GM18502 (cell line): ENCODE data around the gene SCTR.

Experiments used
- ATAC-seq: cut with Tn5 transposase; IDR thresholded peaks from one replicate; pipeline ENCODE4 v1.9.1; 2021; ENCODE audit warnings: mild to moderate bottlenecking; ENCODE audit not compliant: unreplicated experiment, poor library complexity

SCTR gene

DNA sequence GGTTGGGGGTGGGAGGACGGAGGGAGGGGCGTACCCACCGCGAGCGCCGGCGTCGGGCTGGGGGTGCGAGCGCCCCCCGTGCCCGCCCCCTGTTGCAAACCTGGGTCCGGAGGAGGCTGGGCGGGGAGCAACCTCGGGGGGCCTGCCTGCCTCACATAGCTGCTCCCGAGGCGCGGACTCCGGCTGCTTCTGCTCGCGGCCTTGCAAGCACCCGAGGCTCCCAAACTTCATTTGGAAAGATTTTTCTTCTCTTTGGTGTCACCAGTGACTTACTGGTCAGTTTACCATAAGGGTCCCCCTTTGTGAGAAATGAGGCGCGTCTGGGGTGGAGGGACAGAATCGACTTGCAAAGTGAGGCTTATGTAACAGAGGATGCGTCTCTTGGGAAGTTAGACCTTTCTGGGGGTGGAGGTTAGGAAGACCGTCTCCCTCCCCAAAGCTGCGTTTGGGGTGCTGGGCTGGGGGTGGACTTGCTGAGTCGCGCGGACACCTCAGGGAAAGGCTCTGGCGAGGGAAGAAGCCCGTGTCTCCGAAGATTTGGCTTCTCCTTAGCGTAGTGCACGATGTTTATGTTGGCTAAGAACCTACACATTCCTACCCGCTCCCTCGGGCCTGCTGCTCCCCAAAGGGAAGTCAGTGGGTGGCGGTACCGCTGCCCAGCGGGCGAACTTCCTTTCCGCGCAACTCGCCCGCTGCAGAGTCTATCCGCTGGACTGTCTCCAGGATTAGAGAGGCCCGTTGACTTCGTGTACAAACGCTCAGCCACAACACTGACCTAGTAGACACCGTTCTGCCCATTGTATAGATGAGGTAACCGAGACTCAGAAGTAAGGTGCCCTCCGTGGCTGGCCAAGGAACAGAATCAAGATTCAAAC, 92.1 kb downstream of the SCTR start:
- peak; percentile 13 for ATAC-seq

DNA sequence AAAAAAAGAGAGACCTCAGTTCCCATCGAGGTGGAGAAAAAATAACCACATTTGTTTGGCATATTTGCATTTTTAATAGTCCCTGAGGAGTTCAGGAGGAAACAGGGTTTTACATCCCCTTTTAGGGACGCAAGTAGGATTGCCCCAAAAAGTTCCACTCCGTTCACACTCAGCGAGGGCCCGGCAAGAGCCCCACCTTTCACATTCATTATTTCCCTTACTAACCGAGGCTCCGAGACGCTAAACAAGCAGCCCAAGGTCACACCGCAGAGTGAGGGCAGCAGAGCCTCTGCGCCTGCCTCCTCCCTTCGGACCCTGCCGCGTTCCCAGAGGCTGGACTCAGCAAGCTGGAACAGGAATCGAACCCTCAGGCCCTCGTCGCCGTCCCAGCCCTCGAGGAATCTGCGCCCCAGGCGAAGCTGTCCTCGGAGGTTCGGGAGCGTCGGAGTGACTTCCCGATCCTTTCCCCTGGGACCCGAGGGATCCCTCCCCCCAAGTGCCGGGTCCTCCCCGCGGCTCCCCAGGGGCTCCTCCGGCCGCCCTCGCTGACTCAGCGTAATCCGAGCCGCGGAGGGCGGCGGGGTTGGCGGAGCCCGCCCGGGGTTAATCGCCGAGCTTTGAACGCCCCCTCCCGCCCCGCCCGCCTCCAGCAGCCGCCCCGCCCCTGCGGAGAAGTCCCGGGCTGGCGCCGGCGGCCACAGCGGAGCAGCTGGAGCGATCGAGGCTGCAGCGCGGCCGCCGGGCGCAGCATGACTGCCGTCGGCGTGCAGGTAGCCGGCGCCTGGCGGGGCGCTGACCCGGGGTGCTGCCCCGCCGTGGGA, 92.9 kb downstream of the SCTR start, which contains the start of gene TMEM37:
TSS of gene TMEM37 (plus strand) at position 700 of the 821 bp plus-strand sequence. CDS start at position 750, 50 bp downstream.
- ATAC-seq, result peak; percentile 75

DNA sequence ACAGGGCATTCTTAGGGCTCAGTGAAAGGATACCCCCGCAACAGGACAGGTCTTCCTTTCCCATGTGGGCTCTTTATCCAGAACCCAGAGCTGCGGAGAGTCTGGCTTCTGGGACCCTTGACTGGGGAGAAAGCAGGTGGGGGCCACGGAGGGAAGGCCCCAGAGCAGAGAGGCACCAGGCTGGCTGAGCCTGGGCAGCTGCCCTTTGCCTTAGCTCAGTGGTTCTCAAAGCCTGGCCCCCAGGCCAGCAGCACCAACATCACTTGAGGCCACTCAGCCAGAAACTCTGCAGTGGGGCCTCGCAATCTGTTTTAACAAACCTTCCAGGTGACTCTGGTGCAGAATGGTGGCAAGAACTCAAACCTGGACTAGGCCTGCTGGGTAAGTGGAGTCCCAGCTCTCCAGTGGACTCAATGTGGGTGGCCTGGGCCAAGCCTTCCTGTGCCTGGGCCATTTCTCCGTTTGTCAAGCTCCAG, 94.2 kb downstream of the SCTR start:
- ATAC-seq, result no peak

DNA sequence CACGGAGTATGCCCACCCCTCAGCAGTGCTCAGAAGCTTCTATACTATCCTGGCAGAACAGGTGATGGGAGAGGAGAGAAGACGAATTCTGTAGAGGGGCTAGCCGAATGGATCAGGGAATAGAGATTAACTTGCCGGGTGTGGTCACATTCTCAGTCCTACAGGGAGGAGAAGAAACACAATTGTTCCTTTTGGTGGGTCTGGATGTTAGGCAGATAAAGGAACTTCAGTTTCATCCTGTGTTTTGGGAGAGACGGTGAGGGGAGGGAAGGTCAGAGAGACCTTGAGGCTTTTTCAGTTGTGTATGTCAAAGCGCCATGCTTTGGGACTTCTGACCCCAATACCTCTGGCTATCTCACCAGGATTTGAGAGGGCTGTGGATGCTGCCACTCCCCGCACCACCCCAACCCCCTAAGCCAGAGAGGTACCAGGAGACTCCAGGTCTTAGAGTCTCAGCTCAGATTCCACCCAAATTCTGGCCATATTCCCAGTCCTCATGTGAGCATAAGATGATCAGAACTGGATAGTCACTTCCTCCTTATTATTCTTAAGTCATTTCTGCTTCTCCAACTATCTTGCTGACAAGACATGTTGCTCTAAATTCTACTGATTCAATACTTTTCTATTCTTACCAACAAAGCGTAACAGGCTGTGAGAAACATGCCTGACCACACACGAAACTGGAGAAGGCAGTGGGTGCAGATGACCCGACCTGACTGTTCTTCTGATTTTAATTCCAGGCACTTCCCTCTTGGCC, 94.9 kb downstream of the SCTR start:
- ATAC-seq, result no peak

DNA sequence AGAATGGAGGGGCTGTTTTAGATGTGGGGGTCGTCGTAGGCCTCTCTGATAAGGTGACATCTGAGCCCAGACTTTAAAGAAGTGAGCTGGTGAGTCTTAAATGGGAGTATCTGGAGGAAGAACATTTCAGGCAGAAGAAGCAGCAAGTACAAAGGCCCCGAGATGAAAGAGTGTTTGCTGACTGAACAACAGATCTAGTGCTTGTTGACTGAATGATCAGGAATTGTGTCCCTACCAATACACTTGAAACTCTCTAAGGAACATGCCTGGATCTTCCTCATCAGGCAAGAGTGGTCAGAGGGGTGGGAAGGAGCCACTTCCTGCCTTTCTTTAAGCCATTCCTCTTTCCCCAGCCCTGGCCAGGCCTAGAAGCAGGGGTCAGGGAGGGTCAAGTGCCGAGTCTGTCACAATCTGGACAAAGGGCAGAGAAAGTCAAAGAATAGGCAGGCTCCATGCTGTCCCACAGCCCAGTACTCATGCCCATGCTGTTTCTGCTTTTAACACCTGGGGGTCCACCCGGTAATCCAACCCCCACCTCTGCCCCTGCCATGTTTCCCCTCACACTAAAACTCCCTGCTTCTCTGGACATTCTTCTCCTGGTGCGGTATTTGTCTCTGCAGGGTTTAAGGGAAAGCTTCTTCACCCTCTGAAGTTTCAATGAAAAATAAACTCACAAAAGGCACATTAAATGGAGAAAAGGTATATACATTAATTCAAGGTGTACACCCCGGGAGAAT, 95.6 kb downstream of the SCTR start:
- no peak for ATAC-seq

DNA sequence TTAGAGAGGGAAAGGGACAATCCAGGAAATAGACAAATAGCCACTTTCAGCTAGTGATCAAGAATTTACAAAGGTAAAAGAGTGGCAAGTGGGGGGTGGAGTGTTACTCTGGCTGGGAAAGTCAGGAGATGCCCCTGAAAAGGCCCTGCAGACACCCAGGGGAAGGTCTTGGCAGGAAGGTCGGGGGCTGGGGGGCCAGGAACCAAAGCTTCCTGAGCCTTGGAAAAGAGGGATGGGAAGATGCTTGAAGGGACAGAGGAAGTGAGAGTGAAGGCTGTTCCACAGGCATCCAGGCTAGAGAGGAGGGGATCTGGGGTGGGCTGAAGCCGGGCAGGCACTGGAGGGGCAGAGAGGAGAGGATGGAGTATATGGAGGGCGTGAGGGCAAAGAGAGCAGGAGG, 96.5 kb downstream of the SCTR start:
- ATAC-seq, result no peak

DNA sequence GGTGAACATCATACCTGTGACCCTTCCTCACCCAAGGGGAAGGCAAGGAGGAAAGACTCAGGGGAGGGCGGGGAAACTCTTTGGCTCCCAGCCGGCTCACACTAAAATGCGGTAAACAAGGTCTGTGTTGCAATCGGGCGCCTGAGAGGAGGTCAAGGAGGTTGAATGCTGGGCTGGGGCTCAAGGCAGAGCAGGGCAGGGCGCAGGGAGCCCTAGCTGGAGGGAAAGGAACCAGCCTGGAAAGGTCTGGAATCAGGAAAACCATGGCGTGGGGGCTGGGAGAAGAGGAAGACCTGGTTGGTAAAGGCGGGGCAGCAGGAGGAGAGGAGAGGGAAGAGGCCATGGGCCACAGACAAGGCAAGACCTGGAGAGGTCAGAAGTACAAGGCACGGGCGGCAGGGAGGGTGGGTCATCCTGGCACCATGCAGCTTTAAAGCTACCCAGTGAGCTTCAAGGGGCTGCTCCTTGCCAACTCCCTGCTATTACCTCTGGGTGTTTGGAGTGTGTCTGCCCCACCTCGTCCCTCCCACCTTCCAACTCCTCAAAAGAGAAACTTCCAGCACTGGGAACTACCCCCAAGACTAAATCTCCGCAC, 97.4 kb downstream of the SCTR start:
- ATAC-seq, result no peak

DNA sequence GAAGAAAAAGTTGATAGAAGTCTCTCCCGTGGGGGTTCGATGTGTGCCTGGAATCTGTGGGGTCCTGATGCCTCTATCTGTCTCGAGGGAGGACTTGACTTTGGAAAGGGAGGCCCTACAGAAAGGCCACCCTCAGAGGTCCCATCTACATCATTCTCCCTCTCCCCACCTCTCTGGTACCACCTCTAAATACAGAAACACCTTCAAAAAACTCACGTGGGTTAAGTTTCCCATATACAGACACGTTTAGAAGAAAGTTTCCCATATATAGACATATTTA, 97.9 kb downstream of the SCTR start:
- no peak for ATAC-seq

DNA sequence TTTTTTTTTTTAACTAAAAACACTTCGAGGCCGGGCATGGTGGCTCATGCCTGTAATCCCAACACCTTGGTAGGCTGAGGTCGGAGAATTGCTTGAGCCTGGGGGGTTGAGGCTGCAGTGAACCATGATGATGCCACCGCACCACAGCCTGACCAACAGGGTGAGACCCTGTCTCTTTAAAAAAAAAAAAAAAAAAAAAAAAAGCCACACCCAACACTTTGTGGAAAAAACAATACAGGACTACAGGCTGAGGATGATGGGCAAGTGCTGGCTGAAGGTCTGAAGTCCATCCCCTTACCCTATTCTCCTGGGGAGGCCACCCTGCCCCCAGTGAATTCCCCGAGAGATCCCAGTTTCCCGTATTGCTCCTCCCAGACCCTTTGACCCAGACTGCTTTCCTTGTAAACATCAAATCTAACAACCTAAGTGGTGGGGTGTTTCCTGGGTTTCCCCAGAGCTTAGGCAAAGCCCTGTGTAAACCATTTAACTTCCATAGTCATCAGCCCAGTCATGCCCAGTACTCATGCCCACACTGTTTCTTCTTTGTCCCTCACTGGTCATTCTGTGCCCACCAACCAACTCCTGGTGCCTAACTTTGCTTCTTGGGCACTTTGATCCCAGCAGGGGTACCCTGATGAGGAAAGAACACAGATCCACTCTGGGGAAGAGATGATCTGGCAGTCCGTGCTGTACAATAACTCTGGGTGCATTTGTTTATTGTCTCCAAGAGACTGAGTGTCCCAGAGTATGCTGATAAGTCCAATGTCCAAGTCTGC, 98.5 kb downstream of the SCTR start:
- no peak for ATAC-seq

DNA sequence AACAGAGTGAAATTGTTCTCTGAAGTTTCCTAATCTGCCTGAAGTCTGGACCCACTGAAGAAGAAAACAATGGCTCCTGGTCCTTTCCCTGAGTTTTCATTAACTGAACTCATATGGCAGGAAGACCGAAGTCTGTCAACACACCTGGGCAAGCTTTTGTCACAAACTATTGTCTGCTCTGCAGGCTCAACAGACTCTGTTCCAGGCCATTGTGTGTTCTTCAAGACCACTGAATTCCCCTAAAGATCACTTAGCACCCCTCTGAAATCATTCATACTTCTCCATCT, 99.2 kb downstream of the SCTR start:
- ATAC-seq, result no peak

DNA sequence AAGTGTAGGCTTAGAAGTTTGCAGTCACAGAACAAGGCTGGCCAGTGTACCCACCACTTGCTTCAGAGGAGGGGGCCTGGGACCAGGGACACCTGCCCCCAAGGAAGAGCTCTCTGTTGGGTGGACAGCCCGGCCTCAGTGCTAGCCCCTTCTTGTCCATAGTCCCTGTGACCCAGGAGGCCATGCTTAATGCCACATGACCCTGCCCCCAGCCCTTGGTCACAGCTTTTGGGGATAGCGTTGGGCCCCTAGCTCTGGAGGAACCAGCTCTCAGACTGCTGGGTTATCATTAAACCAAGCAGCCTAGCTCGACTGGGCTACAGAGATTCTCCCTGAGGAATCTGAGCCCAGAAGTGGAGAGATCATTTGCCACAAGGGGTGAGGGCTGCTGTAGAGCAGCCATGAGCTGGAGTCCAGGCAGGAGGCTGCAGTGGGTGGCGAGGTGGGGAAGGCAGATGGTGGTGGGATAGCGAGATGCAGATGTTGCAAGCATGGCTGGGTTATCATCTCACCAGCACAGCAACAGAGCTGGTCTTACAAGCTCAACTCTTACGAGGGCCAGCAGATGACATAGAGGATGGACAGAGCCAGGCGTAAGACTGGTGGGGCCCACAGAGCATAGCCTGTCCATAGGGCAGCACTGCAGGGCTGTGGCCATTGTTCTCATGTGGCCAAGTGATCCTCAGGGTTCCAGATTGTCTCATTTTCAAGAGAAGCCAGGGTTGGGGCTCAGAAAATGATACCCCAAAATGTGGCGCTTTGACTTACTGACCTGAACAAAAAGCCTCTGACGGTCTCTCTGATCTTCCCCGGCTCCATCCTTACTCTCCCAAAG, 99.8 kb downstream of the SCTR start:
- ATAC-seq, result no peak

DNA sequence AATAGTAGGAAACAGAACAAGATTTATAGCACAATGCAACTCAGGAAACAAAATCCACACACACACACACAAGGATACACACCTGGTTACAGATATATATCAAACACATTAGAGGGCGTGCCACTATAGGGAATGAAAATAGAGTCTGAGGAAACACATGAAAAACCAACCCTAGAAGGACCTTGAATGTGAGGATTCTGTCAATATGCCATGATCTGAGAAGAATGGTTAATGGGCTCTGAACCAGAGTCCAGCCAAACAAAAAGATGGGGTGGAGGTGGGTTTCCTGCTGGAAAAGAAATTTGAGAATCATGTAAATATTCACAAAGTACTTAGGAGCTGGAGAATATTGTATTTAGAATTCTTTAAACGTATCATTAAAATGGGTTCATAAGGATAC, 100.5 kb downstream of the SCTR start:
- ATAC-seq, result no peak

DNA sequence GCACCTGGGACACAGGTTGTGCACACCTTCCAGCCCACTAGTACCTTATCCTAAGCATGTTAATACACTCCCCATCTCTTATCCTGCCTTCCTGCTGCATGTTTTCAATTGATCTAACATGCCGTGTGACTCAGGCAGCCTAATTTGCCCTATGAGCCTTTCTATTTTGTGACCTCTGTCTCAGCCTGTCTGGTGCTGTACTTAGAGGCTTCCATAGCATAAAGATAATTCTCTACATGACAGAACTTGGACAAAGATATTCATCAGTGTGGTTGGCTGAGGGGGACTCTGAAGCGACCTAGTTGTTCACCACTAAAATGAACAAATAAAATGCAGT, 101.2 kb downstream of the SCTR start:
- no peak for ATAC-seq

DNA sequence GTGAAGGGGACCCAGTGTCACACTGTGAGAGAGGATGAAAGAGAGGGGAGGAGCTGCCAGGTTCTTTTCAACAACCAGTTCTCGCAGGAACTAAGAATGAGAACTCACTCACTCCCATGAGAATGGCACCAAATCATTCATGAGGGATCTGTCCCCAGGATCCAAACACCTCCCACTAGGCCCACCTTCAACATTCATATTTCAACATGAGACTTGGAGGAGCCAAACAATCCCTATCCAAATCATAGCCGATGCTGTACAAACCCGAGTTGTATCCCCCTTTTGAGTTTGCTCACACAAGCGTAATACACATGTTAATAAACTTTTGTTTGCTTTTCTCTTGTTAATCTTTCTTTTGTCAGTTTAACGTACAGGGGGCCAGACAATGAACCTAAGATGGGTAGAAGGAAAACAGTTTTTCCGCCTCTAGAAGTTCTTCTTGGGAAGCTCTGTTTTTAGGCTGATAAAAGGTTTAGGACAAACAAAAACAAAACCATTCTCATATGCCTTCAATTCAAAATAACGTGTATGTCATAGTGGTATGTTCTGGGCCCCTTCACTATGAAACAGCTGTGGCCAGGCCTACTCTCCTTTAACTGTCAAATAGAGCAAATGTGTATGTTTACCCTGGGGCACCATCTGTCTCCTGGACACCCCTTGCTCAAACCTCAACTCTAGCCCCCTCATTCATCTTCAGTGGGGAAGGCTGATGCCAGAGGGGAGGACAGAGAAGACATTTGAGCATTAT, 101.7 kb downstream of the SCTR start:
- ATAC-seq, result no peak

DNA sequence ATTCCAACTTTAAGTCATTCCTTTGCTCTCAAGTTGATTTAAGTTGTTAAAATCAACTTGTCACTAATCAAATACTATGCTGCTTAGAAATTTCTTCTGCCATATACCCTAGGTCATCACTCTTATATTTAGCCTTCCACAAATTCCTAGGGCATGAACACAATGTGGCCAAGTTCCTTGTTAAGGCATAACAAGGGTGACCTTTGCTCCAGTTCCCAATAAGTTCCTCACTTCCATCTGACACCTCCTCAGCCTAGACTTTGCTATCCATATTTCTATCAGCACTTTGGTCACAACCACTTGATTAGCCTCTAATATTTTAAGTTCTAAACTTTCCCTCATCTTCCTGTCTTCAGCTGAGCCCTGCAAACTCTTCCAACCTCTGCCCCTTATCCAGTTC, 102.5 kb downstream of the SCTR start:
- no peak for ATAC-seq

DNA sequence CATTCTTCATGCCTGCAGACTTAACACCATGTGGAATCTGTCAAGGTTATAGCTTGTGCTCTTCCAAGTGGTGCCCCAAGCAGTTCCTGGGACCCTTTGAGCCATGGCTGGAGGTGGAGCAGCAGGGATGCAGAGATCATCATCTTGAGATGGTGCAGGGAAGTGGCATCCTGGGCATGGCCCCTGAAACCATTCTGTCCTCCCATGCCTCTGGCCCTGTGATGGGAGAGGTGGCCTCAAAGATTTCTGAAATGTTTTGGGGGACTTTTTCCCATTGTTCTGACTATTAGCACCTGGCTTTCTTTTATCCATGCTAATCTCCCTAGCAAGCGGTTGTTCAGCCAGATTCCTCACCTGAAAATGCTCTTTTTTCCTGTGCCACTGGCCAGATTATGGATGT, 103.0 kb downstream of the SCTR start:
- no peak for ATAC-seq

DNA sequence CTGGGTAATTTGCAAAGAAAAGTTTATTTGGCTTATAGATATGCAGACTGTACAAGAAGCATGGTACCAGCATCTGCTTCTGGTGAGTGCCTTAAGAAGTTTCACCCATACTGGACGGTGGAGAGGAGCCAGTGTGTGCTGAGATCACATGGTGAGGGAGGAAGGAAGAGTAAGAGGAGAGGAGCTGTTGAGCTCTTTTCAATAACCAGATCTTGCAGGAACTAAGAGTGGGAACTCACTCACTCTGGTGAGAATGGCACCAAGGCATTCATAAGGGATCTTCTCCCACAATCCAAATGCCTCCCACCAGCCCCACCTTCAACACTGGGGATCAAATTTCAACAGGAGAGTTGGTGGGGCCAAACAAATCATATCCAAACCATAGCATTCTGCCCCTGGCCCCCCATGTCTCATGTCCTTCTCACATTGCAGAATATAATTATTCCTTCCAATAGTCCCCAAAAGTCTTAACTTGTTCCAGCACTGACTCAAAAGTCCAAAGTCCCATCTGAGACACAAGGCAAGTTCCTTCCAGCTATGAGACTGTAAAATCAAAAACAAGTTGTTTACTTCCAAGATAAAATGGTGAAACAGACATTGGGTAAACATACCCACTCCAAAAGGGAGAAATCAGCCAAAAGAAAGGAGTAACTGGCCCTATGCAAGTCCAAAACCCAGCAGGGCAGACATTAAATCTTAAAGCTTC, 104.3 kb downstream of the SCTR start:
- no peak for ATAC-seq
